ENCODE measurements around the gene SBF1. TPM values are rescaled to one million over a fixed set of nuclear protein-coding genes. Genes with fewer than 3 reads are reported as not detected.

The SBF1 gene
- total RNA-seq, 1 experiment from 2014 or later: 48.5 TPM

GRCh38 chr22:50469377-50470305, 5.2 kb downstream of the SBF1 start:
- intact Hi-C loops (cut with micrococcal nuclease): no loop called here
- peaks cover 58% of the 10 kb centered on the region for H3K79me2 ChIP-seq (ENCODE audit: low read length)
- ChIA-PET CTCF (no interaction called here), POLR2A (ENCODE audit: unreplicated experiment) (interaction anchor here (0.6 kb wide), 1 partner anchor 38 kb away, joined by 5 read pairs; the partner anchor contains the start of genes LMF2 and NCAPH2)
- H3K9me3 ChIP-seq (ENCODE audit: low read length): no peaks in the 10 kb centered on the region
- no TSS peak for BruUV-seq (replicated peaks)
- peaks cover 28% of the 10 kb centered on the region for H3K4me1 ChIP-seq (ENCODE audit: insufficient read depth, low read length)
- H3K27me3 ChIP-seq (ENCODE audit: low read length): no peaks in the 10 kb centered on the region
- 0 out of 2 replicates have a peak overlapping the region, but pooled peaks have one; percentile 16 for H3K27ac ChIP-seq (ENCODE audit: low read length)
- peak overlapping the region; percentile 43 for H3K4me2 ChIP-seq (ENCODE audit: low read length)
- no peaks in the 10 kb centered on the region for H3F3A ChIP-seq (ENCODE audit: low read length, unreplicated experiment)
- peak; percentile 74 for ATAC-seq
- H4K20me1 ChIP-seq (ENCODE audit: low read length): peaks cover 48% of the 10 kb centered on the region
- H3K4me3 ChIP-seq (ENCODE audit: low read length): no peak overlapping the region
- H3K36me3 ChIP-seq (ENCODE audit: low read depth, low read length): no peaks in the 10 kb centered on the region; the same call in none of the 2 replicates
- DNase-seq: peak; percentile 64
- no peak overlapping the region for H3K9ac ChIP-seq (ENCODE audit: low read length)
- H2AFZ ChIP-seq (ENCODE audit: low read length): no peak overlapping the region
- H3K9me2 ChIP-seq (replicated peaks; ENCODE audit: low read length): no peaks in the 10 kb centered on the region
- TF ChIP-seq EZH2phosphoT487 (IDR thresholded peaks at IDR 0.05; ENCODE audit: borderline replicate concordance, low read length): no peak
- no peak for TF ChIP-seq CTCF (conservative IDR thresholded peaks at IDR 0.05; ENCODE audit: low read depth, low read length)
- TF ChIP-seq EZH2 (IDR thresholded peaks at IDR 0.05; ENCODE audit: low read length, unreplicated experiment): no peak

- Histone ChIP-seq H4K20me1 (ENCODE audit: low read length) (peaks cover 43% of the 10 kb centered on the region), H3K36me3 (ENCODE audit: low read depth, low read length) (no peaks in the 10 kb centered on the region; the same call in none of the 2 replicates), H3K27me3 (ENCODE audit: low read length) (no peaks in the 10 kb centered on the region), H3K4me3 (ENCODE audit: low read length) (no peak overlapping the region), H3K79me2 (ENCODE audit: low read length) (peaks cover 52% of the 10 kb centered on the region), H3K9me3 (ENCODE audit: low read length) (no peaks in the 10 kb centered on the region), H3K4me2 (ENCODE audit: low read length) (no peak overlapping the region), H3K9ac (ENCODE audit: low read length) (no peak overlapping the region), H3K9me2 (replicated peaks; ENCODE audit: low read length) (no peaks in the 10 kb centered on the region), H3K4me1 (ENCODE audit: insufficient read depth, low read length) (peaks cover 25% of the 10 kb centered on the region), H3K27ac (ENCODE audit: low read length) (no peak overlapping the region), H3F3A (ENCODE audit: low read length, unreplicated experiment) (no peaks in the 10 kb centered on the region), H2AFZ (ENCODE audit: low read length) (no peak overlapping the region)
- intact Hi-C loops (cut with micrococcal nuclease): no loop called here
- ChIA-PET CTCF (no interaction called here), POLR2A (ENCODE audit: unreplicated experiment) (no interaction called here)
- TF ChIP-seq CTCF (conservative IDR thresholded peaks at IDR 0.05; ENCODE audit: low read depth, low read length) (no peak), EZH2 (IDR thresholded peaks at IDR 0.05; ENCODE audit: low read length, unreplicated experiment) (no peak), EZH2phosphoT487 (IDR thresholded peaks at IDR 0.05; ENCODE audit: borderline replicate concordance, low read length) (no peak)
- ATAC-seq (no peak), DNase-seq (no peak)
- BruUV-seq (replicated peaks): no TSS peak
Measured at GRCh38 chr22:50468626-50469025, 6.2 kb downstream of the SBF1 start.

Data from PC-3 (cell line).